SJCRH30 (cell line): Measurements from ENCODE around the gene AKR1C2. TPM values are rescaled to one million over a fixed set of nuclear protein-coding genes. Genes with fewer than 3 reads are reported as not detected.
A peak's percentile ranks its signal among the peaks of the same experiment; 100 is the strongest.
"Not testable (repeated sequence)": the region's sequence is repeated elsewhere in the genome, so short reads cannot be mapped to it uniquely, and the experiment has no call there.

Experiments used
- DNase-seq, 2 experiments: peaks; one replicate each; pipeline ENCODE4 v3.0.0-alpha.2; 2015 to 2020
- H3K27ac ChIP-seq: fragments of 250-450 bp; sonication (Bioruptor Pico); 2 replicates; pipeline ENCODE4 v1.5.1; 2020; ENCODE audit warnings: mild to moderate bottlenecking, moderate library complexity
- H3K27me3 ChIP-seq: fragments of 250-450 bp; sonication (Bioruptor Pico); 2 replicates; pipeline ENCODE4 v1.5.1; 2020; ENCODE audit warnings: mild to moderate bottlenecking, moderate library complexity
- H3K36me3 ChIP-seq: fragments of 250-450 bp; sonication (Bioruptor Pico); 2 replicates; pipeline ENCODE4 v1.5.1; 2020; ENCODE audit warnings: mild to moderate bottlenecking, moderate library complexity
- H3K4me1 ChIP-seq: fragments of 250-450 bp; sonication (Bioruptor Pico); 2 replicates; pipeline ENCODE4 v1.5.1; 2020; ENCODE audit warnings: mild to moderate bottlenecking, moderate library complexity
- H3K4me3 ChIP-seq: fragments of 250-450 bp; sonication (Bioruptor Pico); 2 replicates; pipeline ENCODE4 v1.5.1; 2020; ENCODE audit warnings: mild to moderate bottlenecking, moderate library complexity
- H3K9me3 ChIP-seq: fragments of 250-450 bp; sonication (Bioruptor Pico); replicated peaks from 2 replicates; pipeline ENCODE4 v1.5.1; 2020; ENCODE audit warnings: mild to moderate bottlenecking, moderate library complexity
- total RNA-seq: library from RNA; depleted of rRNA; stranded (reverse); fragments of >200 nt; shearing (Covaris generic); gene quantifications from 2 replicates; pipeline ENCODE4 v1.2.3, GENCODE V29; 2014

The AKR1C2 gene
- total RNA-seq, 1 experiment from 2014 or later = 3.0 TPM

DNA sequence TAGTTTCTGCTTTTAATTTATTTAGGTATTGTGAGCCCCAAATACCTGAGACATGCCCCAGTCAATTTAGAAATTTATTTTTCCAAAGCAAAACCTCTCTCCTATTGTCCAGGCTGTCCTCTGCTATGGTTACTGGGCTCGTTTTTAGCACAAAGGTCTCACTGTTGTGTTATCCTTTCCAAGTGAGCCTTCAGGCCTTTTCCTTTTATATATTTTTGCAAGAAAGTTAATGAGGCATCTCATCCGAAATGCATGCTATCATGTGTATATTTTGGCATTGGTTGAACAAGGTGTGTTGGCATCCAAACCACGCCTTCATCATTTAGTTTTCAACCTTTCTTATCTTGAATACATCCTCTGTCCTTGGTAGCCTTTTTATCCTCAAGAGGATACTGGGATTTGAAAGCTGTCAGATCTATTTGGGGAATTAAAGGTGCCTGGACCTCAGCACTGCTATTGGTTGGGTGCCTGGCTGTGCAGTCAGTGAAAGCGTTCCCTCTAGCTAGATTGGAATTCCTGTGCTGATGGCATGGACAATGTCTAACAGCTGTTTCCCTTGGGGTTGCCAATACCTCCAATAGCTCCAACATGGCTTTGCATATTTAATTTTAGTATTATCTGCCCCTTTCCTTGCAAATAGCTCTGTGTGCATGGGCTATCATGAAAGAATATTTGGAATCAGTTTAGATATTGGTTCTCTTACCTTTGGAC lies 10.7 kb upstream of the AKR1C2 start:
- H3K9me3 ChIP-seq, H3K4me3 ChIP-seq, H3K27ac ChIP-seq, H3K27me3 ChIP-seq, H3K36me3 ChIP-seq: not testable (repeated sequence)
- DNase-seq = peak in 1 of 2 experiments; percentile 26
- H3K4me1 ChIP-seq = peaks cover 10% of the 10 kb centered on the region

DNA sequence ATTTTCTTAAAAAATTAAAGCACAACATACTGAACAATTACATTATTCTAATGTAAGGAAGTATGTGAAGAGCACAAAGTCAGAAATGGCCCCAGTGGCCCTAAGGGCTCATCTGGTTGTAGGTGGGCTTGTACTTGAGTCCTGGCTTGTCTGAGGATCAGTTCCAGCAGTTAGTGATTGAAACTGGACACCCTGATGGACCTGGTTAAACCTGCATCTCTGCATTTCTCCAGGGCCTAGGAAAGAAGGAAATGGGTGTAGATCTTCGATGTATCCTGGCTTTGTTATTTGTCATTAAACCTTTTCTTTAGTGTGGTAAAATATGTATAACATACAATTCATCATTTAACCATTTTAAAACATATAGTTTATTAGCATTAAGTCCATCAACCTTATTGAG lies 9.7 kb upstream of the AKR1C2 start:
- no peaks in the 10 kb centered on the region for H3K27me3 ChIP-seq
- no peak for DNase-seq

DNA sequence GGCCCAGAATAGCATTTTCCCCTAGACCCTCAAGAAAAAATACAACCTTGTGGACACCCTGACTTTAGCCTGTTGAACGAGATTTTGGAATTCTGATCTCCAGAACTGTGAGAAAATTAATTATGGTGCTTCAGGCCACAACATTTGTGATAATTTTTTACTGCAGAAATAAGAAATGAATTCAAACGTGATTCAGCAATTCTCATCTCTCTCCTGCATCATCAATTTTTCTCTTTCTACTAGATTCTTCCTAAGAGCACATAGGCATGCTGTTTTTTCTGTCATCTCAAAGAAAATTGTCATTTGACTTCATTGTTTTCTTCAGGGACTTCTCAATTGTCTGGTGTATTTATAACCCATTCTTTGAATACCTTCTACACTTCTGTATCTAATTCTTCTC lies 8.9 kb upstream of the AKR1C2 start:
- Histone ChIP-seq H3K9me3 (no peaks in the 10 kb centered on the region), H3K4me1 (peaks cover 1% of the 10 kb centered on the region; the same call in 1 of the 2 replicates), H3K27ac (no peak overlapping the region), H3K36me3 (no peaks in the 10 kb centered on the region), H3K27me3 (no peaks in the 10 kb centered on the region), H3K4me3 (no peak overlapping the region)
- DNase-seq = no peak

More for the DNA sequence above, 9.7 kb upstream of the AKR1C2 start:
- no peaks in the 10 kb centered on the region for H3K9me3 ChIP-seq
- H3K27ac ChIP-seq = no peak overlapping the region
- no peak overlapping the region for H3K4me3 ChIP-seq
- H3K36me3 ChIP-seq = no peaks in the 10 kb centered on the region
- peaks cover 6% of the 10 kb centered on the region; the same call in 1 of the 2 replicates for H3K4me1 ChIP-seq

DNA sequence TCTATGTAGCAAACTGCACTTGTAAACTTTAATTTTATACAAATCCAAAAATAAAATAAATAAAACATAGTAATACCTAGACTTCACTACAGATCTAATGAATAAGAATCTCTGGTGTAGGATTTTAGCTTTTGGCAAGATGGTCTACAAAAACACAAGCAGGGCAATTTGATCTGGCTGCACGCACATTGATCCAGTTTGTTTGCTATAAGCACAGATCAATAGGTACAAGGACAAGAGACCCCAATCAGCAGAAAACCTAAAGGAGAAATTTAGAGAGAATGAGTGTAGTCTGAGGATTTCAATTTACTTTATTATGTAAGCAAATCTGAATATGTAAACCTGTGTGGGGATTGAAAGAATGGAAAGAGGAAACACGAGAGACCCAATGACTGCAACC lies 7.7 kb upstream of the AKR1C2 start:
- H3K9me3 ChIP-seq, H3K27ac ChIP-seq, H3K27me3 ChIP-seq, H3K4me1 ChIP-seq, DNase-seq, H3K36me3 ChIP-seq, H3K4me3 ChIP-seq: not testable (repeated sequence)

DNA sequence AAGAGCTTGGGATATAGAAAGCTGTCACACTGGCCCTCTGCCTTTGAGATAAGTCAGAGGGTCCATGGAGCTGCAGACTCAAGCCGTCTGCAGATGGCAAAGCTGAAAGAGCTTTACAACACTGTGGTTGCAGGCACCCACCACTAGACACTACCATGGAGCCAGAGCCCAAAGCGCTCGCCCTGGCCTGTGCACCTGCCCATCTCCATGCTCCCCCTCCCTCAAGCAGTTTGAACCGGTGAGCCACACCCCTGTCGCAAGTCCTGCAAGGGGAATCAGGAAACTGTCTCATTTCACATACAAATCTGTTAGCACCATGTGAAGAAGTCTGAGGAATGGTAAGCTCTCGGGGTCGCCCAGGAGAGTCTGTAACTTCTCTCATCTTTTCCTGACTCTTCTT lies 6.4 kb upstream of the AKR1C2 start:
- not testable (repeated sequence) for H3K36me3 ChIP-seq, H3K4me3 ChIP-seq, H3K9me3 ChIP-seq, H3K4me1 ChIP-seq, H3K27me3 ChIP-seq, DNase-seq, H3K27ac ChIP-seq

DNA sequence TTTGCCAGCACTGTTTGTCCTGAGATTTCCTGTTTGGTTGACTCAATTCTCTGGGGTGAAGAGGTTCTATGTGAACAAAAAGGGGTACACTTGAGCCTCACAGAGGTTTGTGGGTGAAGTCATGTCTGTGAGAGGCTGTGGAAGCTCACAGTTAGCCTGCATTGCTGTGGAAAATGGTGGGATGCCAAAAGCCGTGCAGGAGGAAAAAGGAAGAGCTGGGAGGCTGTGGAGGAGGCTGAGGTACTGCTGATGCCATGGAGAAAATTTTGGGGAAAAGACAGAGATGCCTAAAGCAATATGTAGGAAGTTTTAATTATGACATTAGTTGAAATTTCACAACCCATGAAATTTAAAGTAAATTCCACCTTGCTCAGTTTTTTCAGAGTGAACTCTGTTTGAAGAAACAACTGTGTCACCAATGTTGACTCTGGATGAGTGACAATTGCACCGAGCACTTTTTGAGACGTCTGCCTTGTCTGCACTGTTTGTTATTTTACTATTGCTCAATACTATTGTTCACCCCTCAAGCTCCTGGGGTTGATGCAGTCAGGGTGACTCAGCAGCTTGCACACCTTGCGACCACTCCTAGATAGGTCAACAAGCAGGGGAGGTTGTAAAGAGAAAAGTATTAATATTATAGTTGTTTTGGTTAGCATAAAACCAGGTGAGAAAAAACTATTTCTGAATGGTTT lies 5.3 kb upstream of the AKR1C2 start:
- H3K4me1 ChIP-seq, H3K27ac ChIP-seq: not testable (repeated sequence)

DNA sequence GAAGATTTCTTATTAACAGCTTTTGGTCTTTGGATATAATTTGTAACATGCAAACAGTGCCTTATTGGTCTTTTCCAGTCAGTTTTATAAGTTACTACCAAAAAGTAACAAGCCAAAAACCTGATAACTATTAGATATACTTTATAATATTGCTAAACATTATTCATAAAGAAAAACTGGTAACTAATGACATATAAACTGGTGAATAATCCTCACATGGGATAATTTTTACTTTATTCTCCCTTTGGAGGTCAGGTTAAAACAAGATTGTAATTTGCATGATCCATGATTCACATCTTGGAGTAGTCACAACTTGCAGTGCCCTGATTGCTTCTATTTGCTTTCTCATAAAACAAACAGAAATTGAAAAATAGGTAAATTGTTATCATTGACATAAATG lies 844 bp upstream of the AKR1C2 start:
- H3K4me3 ChIP-seq, H3K27ac ChIP-seq, H3K27me3 ChIP-seq, H3K9me3 ChIP-seq, H3K4me1 ChIP-seq, DNase-seq, H3K36me3 ChIP-seq: not testable (repeated sequence)

More for the DNA sequence above, 5.3 kb upstream of the AKR1C2 start:
- H3K9me3 ChIP-seq, H3K36me3 ChIP-seq, H3K27me3 ChIP-seq, H3K4me3 ChIP-seq, DNase-seq: not testable (repeated sequence)

DNA sequence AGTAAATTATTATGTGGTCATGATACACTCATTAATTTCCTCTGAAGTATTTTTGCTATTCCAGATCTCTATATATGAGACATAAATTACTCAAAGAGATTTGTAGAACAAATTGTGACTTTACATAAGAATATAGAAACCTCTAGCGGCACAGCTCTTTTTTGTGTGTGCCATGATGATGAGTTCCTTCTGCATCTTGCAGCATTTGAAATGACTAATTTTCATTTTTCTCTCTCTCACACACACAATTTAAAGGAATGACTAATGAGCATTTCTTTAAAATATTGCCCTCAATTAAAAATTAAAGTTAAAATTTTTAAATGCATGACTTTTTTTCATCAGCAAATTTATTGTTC lies 351 bp upstream of the AKR1C2 start:
- not testable (repeated sequence) for H3K27ac ChIP-seq, H3K36me3 ChIP-seq

DNA sequence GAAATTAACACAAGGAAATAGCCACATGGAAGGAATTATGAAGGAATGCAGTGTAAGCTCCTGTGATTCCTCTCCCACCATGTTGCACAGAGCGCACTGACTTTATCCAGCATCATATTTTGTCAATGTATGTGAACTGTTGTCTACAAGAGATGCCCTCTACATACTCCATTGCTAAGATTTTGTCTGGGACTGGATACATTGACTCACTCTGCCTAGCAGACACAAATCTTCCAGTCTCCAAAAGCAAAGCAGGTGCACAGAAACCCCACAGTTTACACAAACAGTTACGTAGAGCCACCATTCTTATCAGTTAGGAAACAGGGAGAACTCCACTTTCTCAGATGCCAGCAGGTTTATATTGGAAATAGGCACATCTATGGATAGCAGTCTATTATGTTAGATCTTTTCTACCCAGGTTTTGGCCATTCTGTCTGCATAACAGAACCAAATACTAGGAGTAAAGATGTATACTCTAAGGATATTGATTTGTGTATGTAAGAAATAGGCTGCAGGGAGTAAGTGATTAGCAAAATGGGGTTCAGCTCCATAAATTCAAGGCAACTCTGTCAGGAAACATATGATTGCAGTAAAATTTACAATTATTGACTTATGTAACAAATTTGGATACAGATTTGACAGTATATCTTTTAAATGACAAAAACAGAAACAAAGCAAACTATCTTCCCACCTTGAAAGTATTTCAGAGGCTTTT lies 1.5 kb downstream of the AKR1C2 start:
- Histone ChIP-seq H3K4me1 (no peaks in the 10 kb centered on the region), H3K36me3 (no peaks in the 10 kb centered on the region), H3K9me3 (no peaks in the 10 kb centered on the region), H3K27me3 (no peaks in the 10 kb centered on the region), H3K27ac (no peak overlapping the region), H3K4me3 (no peak overlapping the region)
- DNase-seq = no peak

More for the DNA sequence above, 351 bp upstream of the AKR1C2 start:
- H3K9me3 ChIP-seq, H3K27me3 ChIP-seq, H3K4me3 ChIP-seq, H3K4me1 ChIP-seq, DNase-seq: not testable (repeated sequence)

DNA sequence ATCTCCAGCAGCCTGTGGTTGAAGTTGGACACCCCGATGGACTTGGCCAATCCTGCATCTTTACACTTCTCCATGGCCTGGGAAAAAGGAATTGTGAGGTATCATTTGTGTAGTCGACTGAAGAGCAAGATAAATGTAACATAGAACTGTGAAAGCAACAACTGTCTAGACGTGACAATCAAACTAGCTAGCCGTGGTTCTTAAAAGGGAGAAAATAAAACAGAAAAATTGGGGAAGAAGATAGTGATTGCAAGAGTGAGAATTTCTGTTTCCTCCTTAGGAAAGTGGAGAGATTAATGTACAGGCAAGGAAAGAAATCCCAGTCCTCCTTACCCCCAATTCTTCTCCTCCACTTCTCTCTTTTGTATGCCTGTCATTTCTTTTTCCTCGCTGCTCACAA lies 5.0 kb downstream of the AKR1C2 start:
- no peaks in the 10 kb centered on the region for H3K36me3 ChIP-seq
- no peak for DNase-seq
- no peak overlapping the region for H3K4me3 ChIP-seq
- no peaks in the 10 kb centered on the region for H3K27me3 ChIP-seq
- no peaks in the 10 kb centered on the region for H3K4me1 ChIP-seq
- no peak overlapping the region for H3K27ac ChIP-seq
- no peaks in the 10 kb centered on the region for H3K9me3 ChIP-seq

DNA sequence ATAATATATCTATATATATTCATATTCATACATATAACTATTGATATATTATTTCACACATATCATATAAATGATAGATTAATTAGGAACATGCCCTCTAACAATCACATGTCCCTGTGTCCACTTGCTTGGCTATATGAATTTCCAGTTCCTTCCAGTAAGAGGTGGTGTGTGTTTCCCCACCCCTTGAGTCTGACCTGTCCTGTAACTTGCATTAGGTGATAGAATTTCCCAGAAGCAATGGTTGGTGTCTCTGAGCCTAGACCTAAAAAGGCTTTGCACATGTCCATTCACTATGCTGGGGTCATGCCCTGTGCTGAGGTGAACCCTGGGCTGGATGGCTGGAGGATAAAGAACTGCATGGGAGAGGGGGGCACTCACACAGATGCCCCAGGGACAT lies 9.4 kb downstream of the AKR1C2 start:
- H3K36me3 ChIP-seq, H3K4me1 ChIP-seq, H3K27ac ChIP-seq, H3K27me3 ChIP-seq, DNase-seq, H3K4me3 ChIP-seq, H3K9me3 ChIP-seq: not testable (repeated sequence)

DNA sequence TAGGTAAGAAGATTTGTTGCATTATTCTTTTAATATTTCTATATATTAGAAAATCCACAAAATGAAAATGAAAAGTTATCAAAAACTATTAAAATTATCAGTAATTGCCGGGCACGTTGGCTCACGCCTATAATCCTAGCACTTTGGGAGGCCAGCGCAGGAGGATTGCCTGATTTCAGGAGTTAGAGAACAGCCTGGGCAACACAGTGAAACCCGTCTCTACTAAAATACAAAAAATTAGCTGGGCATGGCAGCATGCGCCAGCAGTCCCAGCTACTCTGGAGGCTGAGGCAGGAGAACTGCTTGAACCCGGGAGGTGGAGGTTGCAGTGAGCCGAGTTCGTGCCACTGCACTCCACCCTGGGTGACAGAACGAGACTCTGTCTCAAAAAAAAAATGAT lies 11.1 kb downstream of the AKR1C2 start:
- not testable (repeated sequence) for DNase-seq, H3K9me3 ChIP-seq, H3K27me3 ChIP-seq, H3K36me3 ChIP-seq, H3K27ac ChIP-seq, H3K4me1 ChIP-seq, H3K4me3 ChIP-seq

DNA sequence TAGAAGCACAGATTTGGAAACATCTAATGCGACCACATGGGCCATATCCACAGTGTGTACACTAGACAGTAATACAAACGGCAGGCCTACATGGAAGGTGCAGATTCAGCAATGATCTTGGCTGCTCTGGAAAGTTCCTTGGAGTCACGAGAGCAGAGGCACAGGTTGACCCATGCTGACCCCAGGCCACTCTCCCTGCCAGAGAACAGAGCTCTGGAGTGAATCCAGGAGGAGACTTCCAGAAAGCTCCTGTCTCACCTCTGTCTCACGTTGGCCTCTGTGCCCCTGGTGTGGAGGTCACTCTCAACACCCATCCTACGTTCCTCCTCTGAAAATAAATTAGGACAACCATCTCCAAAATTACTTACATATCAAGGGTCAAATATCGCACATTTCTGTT lies 12.2 kb downstream of the AKR1C2 start:
- not testable (repeated sequence) for H3K9me3 ChIP-seq, H3K4me1 ChIP-seq, DNase-seq

DNA sequence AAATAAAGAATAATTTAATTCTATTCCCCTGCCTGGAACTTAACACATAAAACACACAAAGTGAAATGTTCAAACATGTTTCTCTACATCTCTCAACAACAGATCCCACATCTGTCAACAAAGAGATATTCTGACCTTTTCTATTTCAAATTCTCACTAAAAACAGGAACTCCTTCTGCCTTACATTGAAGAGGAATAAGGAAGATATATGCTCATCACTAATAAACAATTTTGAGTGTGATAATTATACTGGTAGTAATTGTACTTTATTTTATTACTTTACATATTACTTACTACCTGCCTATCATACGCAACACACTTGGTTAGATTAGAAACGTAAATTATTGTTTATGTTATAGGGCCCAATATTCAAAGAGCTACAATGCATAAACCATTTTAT lies 13.4 kb downstream of the AKR1C2 start:
- Histone ChIP-seq H3K36me3 (no peaks in the 10 kb centered on the region), H3K4me3 (no peak overlapping the region), H3K27ac (no peak overlapping the region), H3K27me3 (no peaks in the 10 kb centered on the region), H3K4me1 (no peaks in the 10 kb centered on the region), H3K9me3 (no peaks in the 10 kb centered on the region)
- no peak for DNase-seq

More for the DNA sequence above, 12.2 kb downstream of the AKR1C2 start:
- not testable (repeated sequence) for H3K27ac ChIP-seq, H3K4me3 ChIP-seq, H3K27me3 ChIP-seq, H3K36me3 ChIP-seq

DNA sequence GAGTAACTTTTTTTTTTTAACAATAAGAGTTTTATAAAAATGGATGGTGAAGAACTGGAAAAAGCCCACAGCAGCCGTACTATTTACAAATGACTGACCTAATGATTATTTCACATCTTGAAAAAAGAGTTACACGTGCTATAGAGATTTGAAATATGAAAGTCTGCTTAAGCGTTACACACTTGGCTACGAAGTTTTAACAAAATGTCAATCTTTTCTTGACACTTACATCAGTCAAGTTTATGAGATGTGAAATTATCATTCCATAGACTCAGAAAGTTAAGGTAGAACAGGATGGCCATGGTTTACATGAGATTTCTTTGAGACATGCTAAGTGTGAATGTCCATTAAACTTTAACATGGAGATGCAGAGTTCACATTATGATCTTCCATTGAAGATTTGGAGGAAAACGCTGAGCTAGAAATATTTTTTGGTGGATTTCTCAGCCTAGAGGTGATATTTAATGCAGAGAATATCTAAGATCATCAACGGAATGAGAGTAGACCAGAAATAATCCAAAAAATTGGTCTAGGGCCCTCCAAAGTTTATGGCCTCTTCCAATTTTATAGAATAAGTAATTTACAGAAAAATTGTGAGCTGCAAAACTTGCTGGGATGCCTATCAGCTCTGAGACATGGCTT lies 15.5 kb downstream of the AKR1C2 start:
- not testable (repeated sequence) for H3K27me3 ChIP-seq, DNase-seq, H3K4me3 ChIP-seq, H3K4me1 ChIP-seq, H3K27ac ChIP-seq, H3K9me3 ChIP-seq, H3K36me3 ChIP-seq
